GM12801 (cell line): ENCODE measurements around the gene C13orf46.

Source experiments
- TF ChIP-seq, protein P1 (sequence below): IDR thresholded peaks from one replicate; pipeline ENCODE4 v1.5.1; 2011; ENCODE audit warnings: control low read depth; ENCODE audit not compliant: insufficient read length; ENCODE audit errors: extremely low read depth

The C13orf46 gene

GRCh38 chr13:113995051-113995601, 21.2 kb upstream of the C13orf46 start:
- TF ChIP-seq, protein P1, sequence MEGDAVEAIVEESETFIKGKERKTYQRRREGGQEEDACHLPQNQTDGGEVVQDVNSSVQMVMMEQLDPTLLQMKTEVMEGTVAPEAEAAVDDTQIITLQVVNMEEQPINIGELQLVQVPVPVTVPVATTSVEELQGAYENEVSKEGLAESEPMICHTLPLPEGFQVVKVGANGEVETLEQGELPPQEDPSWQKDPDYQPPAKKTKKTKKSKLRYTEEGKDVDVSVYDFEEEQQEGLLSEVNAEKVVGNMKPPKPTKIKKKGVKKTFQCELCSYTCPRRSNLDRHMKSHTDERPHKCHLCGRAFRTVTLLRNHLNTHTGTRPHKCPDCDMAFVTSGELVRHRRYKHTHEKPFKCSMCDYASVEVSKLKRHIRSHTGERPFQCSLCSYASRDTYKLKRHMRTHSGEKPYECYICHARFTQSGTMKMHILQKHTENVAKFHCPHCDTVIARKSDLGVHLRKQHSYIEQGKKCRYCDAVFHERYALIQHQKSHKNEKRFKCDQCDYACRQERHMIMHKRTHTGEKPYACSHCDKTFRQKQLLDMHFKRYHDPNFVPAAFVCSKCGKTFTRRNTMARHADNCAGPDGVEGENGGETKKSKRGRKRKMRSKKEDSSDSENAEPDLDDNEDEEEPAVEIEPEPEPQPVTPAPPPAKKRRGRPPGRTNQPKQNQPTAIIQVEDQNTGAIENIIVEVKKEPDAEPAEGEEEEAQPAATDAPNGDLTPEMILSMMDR = no peak

DNA sequence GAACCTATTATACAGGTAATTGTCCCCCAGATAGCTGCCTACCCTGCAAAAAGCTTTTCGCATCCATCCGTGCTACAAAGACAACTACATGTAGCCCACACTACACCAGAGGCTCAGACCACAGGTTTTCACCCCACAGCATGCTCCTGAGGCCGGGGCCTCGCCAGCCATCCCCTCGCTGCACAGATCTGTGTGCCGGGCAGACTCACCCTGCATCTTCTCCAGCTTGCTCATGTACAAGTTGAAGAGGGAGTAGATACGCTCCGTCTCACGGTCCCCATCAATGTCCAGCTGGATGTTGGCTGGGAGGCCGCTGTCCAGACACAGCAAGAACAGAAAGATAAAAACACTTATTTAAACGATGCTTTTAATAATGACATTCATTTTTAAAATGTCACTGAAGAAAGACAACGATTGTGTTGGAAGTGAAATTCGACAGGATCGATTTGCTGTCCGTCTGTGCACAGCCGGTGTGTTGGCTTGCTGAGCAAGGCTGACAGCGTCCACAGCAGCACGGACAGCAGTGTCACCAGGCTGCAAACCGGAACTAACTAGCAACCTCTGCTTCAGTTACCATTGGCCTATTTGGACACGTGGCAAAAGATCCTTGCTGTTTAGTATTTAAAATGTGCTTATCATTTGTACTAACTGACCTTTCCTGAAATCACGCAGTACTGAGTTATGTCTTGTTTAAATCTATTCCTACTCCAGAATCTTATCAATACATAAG, 18.6 kb upstream of the C13orf46 start:
- TF ChIP-seq, protein P1 = no peak

- TF ChIP-seq, protein P1 = no peak
These were observed 17.9 kb upstream of the C13orf46 start for GRCh38 chr13:113991676-113992179.

DNA sequence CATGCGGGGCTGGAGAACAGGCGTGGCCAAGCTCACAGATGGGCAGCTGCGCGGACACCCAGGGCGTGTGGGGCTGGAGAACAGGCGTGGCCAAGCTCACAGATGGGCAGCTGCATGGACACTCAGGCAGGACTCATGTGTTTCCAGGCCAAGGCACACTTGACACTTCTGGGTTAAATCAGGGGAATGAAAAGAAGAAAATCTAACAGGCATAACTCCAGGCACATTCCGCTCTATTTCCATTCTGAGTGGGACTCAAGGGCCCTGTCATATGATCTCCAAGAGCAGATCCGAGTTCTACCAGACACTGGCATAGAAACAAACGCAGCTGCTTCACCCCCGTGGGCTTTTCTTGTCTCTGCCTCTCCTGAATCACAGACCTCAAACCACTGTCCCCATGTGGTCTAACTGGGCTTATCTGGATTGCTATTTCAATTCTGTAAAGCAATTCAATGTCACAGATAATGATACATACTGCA, 17.4 kb upstream of the C13orf46 start:
- TF ChIP-seq, protein P1 = no peak

GRCh38 chr13:113990321-113990837, 16.5 kb upstream of the C13orf46 start:
- TF ChIP-seq, protein P1 = no peak

GRCh38 chr13:113989585-113990300, 15.9 kb upstream of the C13orf46 start:
- TF ChIP-seq, protein P1 = no peak

GRCh38 chr13:113982296-113982661, 8.4 kb upstream of the C13orf46 start:
- TF ChIP-seq, protein P1 = no peak
